ENCODE results near the gene HMBS.

DNA sequence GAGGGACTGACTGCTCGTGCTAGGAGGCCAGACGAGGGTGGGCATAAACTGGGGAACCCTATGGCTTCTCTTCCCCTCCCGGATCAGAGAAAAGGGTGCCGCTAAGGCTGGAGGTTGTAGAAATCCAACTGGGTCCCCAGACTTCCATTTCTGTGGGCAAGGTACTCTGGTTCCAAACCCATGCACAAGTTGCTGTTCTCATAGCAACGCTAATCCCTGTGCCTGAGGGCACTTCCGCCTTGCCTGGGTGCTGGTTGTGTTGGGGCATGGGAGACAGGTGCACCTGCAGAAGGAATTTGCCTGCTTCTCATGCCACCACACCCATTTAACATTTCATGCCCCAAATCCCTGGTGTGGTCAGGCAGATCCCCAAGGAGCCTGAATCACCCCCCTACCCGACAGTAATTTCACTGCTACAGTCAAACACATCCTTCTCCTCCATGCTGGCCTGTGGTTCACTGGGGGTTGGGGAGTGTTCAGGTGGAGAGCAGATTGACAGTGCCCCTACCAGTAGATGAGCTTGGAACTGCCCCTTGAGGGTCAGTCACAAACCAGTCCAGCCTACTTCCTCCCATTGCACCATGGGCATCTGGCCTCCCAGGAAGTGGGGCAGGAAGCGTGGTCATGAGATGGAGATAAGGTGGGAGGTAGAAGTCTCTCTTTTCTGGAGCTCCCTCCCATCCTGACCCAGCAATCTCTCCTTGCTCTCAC is 23.6 kb downstream of the HMBS start:
- no peak for TF ChIP-seq POLR2A (IDR thresholded peaks at IDR 0.05)
- TF ChIP-seq, protein P1, sequence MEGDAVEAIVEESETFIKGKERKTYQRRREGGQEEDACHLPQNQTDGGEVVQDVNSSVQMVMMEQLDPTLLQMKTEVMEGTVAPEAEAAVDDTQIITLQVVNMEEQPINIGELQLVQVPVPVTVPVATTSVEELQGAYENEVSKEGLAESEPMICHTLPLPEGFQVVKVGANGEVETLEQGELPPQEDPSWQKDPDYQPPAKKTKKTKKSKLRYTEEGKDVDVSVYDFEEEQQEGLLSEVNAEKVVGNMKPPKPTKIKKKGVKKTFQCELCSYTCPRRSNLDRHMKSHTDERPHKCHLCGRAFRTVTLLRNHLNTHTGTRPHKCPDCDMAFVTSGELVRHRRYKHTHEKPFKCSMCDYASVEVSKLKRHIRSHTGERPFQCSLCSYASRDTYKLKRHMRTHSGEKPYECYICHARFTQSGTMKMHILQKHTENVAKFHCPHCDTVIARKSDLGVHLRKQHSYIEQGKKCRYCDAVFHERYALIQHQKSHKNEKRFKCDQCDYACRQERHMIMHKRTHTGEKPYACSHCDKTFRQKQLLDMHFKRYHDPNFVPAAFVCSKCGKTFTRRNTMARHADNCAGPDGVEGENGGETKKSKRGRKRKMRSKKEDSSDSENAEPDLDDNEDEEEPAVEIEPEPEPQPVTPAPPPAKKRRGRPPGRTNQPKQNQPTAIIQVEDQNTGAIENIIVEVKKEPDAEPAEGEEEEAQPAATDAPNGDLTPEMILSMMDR (IDR thresholded peaks at IDR 0.05) = no peak

All from body of pancreas (tissue), 4 donors.